Retinal pigment epithelial cell (primary cell): ENCODE measurements around the gene HEPACAM.

Experiments
- DNase-seq: peaks from one replicate; pipeline ENCODE4 v3.0.0-alpha.2; 2010; ENCODE audit warnings: low read depth
- H3K4me3 ChIP-seq: 2 replicates; pipeline ENCODE4 v1.5.1; 2011; ENCODE audit warnings: mild to moderate bottlenecking, low read length, control low read depth, moderate library complexity
- TF ChIP-seq, protein P1 (sequence below): conservative IDR thresholded peaks from 2 replicates; pipeline ENCODE4 v1.5.1; 2011; ENCODE audit warnings: low read depth, low read length, control low read depth, inconsistent platforms

The HEPACAM gene

GRCh38 chr11:124878759-124879492 lies 56.9 kb downstream of the HEPACAM start:
- no peak for DNase-seq
- TF ChIP-seq, protein P1, sequence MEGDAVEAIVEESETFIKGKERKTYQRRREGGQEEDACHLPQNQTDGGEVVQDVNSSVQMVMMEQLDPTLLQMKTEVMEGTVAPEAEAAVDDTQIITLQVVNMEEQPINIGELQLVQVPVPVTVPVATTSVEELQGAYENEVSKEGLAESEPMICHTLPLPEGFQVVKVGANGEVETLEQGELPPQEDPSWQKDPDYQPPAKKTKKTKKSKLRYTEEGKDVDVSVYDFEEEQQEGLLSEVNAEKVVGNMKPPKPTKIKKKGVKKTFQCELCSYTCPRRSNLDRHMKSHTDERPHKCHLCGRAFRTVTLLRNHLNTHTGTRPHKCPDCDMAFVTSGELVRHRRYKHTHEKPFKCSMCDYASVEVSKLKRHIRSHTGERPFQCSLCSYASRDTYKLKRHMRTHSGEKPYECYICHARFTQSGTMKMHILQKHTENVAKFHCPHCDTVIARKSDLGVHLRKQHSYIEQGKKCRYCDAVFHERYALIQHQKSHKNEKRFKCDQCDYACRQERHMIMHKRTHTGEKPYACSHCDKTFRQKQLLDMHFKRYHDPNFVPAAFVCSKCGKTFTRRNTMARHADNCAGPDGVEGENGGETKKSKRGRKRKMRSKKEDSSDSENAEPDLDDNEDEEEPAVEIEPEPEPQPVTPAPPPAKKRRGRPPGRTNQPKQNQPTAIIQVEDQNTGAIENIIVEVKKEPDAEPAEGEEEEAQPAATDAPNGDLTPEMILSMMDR, result no peak
- no peak overlapping the region for H3K4me3 ChIP-seq

DNA sequence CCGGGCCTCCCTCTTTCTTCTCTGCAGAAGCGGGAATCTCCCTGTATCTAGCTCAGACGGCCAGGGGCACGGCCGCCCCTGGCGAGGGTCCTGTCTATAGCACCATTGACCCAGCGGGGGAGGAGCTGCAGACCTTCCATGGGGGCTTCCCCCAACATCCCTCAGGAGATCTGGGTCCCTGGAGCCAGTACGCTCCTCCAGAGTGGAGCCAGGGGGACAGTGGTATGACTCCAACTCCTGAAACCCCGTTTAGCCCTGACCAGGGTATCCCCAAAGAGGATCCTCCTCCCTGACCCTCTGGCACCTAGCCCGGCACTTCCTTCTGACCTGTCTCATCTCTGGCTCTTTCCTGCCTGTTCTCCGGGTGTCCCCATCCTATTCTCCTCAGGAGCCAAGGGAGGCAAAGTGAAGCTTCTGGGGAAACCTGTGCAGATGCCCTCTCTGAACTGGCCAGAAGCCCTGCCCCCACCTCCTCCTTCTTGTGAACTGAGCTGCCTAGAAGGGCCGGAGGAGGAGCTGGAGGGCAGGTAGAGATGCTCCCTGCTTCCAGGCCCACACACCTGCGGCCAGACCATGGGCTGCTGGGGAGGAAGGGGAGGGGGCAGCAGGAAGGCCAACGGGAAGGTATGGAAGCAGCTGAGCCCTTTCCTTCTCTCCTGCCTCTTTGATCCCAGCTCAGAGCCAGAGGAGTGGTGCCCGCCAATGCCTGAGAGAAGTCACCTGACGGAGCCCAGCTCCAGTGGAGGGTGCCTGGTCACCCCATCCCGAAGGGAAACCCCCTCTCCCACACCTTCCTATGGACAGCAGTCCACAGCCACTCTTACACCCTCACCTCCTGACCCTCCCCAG lies 57.7 kb downstream of the HEPACAM start:
- no peak overlapping the region for H3K4me3 ChIP-seq
- TF ChIP-seq, protein P1, result no peak
- DNase-seq, result no peak

GRCh38 chr11:124877631-124877909 lies 58.3 kb downstream of the HEPACAM start:
- DNase-seq, result no peak
- H3K4me3 ChIP-seq, result no peak overlapping the region
- TF ChIP-seq, protein P1, result no peak

GRCh38 chr11:124876818-124877630 lies 58.8 kb downstream of the HEPACAM start:
- TF ChIP-seq, protein P1, result no peak
- peak overlapping the region; percentile 67 for H3K4me3 ChIP-seq
- DNase-seq, result no peak

DNA sequence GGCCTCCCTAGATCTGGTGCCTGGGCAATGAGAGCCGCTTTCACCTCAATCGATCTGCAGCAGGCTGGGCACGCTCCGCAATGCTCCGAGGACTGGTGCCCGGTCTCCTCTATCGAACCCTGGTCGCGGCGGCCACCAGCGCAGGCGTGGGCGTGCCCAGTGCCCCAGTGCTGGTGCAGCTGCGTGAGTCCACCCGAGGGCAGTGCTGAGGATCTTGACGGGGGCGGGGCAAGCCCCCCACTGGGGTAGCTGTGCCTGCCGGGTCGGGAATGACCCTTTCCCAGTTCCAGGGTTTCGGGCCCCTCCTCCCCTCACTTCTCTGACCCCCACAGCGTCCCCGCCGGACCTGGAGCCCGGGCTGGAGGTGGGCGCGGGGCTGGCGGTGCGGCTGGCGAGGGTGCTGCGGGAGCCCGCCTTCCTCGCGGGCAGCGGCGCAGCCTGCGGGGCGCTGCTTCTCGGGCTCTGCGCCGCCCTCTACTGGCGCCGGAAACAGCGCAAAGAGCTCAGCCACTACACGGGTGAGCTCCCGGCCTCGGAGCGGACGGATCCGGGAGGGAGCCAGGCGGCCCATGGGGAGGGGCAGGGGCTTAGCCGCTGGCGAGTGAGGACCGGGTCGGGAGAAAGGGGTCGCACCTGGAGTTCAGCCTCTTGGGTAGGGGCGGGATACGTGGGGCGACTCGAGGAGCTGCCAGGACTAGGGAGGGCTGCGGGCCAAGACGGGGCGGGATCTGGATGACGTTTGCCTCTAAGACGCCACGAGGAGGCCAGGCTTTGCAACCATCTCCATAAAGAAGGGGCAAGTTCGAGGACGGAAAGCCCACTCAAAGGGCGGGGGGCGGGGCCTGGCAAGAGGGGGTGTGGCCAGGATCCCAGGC lies 59.7 kb downstream of the HEPACAM start:
- TF ChIP-seq, protein P1, result peak; percentile 69
- peak; percentile 73 for DNase-seq
- peak overlapping the region; percentile 67 for H3K4me3 ChIP-seq

DNA sequence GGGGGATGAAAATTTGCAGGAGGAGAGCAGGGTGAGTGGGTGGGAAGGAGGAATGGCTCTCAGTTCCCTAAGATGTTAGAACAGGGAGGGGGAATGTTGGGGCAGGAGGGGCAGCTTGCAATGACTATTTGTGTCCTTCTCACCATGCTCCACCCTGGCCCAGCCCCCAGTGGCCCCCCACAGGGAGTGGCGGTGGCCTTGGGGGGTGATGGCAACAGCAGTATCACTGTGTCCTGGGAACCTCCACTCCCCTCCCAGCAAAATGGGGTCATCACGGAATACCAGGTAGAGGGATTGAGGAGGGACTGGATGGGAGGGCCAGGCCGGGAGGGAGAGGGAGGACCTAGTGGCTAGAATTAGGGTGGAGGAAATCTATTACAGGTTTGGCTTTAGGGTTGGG lies 60.4 kb downstream of the HEPACAM start:
- TF ChIP-seq, protein P1, result no peak
- DNase-seq, result no peak
- peak overlapping the region; percentile 67 for H3K4me3 ChIP-seq
